CD1c-positive myeloid dendritic cell (primary cell): ENCODE results near the gene GLRA1.

Experiments used
- DNase-seq: peaks from one replicate; pipeline ENCODE4 v3.0.0-alpha.2; 2016; ENCODE audit errors: extremely low spot score

GLRA1 gene

DNA sequence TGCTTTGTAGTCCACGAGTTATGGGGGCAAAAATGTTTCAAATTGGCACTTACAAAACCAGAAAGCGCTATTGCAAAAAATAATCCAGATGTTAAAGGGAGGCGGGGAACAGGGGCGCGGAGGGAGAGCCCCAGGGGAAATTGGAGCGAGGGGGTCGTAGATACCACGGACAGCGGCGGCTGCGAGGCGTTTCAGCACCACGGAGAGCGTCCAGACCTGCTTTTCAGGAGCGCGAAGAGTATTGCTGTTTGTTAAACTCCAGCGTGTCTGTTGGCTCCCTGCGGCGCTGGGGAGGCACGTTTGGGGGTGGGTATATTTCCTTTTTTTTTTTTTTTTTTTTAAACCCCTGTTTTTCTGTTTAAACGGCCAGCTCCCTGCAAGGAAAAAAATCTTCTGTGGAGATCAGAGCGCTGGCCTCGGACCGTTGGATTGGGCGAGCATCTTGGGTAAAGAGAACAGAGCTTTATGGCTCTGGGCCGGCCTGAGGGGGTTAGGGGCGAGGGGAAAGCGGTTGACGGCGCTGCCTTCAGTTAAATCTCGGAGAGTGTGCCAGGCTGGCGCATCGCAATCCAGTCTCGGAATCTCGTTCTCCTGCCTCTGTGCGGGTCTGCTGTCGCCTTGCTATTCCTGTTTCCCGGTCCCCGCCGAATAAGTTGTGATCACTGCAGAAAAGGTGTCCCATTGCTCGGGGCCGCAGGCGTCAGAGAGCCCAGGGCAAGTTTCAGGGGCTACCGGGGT lies at the start of gene GLRA1:
GLRA1 (minus strand) TSS at position 288 of the 738 bp plus-strand sequence. CDS start 302 bp downstream, outside the sequence.
- DNase-seq: peak; percentile 31

- no peak for DNase-seq
Measured at GRCh38 chr5:151970885-151971284, 46.2 kb upstream of the GLRA1 start.

GRCh38 chr5:151967865-151968264 lies 43.2 kb upstream of the GLRA1 start:
- no peak for DNase-seq

- DNase-seq: no peak
Measured at GRCh38 chr5:151966046-151966445, 41.4 kb upstream of the GLRA1 start.

- no peak for DNase-seq
Measured at GRCh38 chr5:151964471-151964870, 39.8 kb upstream of the GLRA1 start.

- no peak for DNase-seq
Measured at GRCh38 chr5:151961557-151961956, 36.9 kb upstream of the GLRA1 start.

DNA sequence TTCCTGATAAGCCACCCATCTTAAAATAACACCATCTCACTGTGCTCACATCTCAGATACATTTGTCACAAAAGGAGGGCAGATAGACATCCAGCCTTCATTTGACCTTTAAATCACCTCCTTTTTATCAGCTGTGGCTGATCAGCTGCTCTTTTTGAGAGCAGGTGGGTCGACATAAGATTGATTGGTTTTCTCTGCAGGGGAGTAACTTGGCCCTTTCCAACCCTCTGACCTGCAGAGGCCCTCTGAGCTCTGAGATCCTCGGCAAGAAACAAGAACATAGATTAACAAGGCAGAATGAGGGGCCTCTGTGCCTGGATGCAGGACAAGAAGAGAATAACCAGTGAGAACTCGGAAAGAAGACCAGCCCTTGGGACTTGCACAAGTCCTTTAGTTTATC lies 33.5 kb upstream of the GLRA1 start:
- DNase-seq: no peak

DNA sequence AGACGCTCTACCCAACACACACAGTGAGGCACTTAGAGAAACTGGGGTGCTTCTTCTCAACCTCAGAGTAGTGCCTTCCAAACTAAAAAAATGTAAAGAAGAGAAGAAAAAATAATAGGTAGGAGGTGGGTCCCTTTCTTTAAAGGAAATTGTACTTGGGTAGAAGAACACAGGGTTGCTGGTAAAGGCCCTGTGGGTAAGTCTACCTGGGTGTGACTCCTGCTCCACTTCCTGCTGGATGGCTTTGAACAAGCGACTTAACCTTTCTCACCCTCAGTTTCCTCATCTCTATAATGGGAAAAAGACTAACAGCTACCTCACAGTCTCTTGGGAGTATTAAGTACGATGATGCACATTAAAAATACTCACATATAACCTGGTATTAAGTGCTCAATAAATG lies 32.1 kb upstream of the GLRA1 start:
- DNase-seq: no peak

GRCh38 chr5:151954255-151954654 lies 29.6 kb upstream of the GLRA1 start:
- no peak for DNase-seq

- no peak for DNase-seq
Measured at GRCh38 chr5:151953833-151954232, 29.2 kb upstream of the GLRA1 start.

DNA sequence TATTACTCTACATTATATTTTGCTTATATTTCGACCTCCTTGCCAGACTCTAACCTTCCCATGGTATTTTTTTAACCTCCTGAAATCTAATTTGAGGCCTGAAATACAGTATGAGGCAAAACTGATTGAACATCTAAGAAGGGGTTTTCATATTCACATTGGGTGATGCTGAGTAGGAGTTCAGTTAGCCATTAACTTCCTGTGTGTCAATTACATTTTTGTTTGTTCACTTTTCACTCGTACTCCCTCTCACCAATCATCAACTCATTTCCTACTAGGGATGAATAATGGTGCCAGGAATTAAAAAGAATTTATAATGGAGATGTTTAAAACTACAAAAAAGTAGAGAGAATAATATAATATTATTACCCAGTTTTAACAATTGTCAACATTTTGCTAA lies 27.6 kb upstream of the GLRA1 start:
- DNase-seq: no peak

DNA sequence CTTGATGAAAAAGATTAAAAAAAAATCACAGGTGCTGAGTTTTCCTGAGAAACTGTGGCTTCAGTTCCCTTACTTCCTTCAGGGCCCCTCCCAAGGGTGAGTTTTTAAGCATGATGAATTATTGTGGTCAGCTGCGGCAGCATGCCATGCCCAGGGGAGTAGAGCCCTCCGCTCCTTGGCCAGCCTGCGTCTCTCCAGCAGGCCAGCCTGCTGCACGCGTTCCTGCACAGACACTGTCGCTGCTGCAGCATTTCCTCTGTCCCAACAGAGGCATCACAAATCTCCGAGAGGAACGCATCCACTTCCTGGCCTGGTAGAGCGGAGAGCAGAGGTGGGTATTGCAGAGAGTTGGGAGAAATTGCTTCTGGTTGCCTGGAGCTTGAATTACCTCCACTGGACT lies 26.1 kb upstream of the GLRA1 start:
- no peak for DNase-seq

DNA sequence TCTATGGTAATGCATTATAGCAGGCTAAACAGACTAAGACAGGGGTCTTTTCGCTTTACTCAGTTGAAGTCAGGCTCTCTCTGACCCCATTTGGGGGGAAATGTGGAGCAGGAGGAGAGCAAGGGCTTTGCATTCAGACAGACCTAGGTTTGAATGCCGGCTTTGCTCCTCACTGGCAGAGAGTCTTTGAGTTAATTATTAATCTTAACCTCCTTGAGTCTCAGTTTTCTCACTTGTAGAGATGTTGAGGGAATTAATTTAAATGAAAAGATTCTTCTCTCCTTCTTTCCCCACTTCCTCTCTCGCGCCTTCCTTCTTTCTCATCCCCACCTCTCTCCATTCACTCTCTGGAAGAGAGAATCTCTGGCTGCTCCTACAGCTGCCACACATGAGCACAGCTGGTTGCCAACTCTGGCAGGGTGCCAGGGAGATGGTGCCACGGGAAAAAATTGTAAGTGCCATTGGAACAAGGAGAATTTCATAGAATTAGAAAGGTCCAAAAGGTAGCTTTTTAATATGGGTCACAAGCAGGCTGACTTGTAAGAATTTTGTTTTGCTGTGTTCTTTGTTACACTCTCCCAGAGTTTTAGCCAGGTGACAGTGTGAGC lies 25.2 kb upstream of the GLRA1 start:
- no peak for DNase-seq

DNA sequence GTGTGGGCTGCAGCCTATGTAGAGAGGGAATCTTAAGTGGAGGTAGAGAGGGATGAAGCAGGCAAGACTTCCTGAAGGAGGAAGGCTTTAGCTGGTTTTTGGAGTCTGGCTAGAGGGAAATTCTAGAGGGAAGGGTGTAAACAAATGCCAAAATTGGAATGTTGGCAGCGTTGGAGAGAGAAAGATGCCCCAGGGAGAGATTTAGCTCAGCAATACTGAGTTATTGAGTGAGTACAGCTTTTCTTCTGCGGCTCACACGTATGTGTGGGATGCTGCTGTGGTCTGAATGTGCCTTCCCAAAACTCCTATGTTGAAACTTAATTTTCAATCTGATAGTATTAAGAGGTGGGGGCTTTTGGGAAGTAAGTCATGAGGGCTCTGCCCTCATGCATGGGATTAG lies 24.5 kb upstream of the GLRA1 start:
- no peak for DNase-seq

GRCh38 chr5:151947931-151948608 lies 23.4 kb upstream of the GLRA1 start:
- DNase-seq: no peak

- DNase-seq: no peak
Measured at GRCh38 chr5:151937851-151938250, 13.2 kb upstream of the GLRA1 start.

DNA sequence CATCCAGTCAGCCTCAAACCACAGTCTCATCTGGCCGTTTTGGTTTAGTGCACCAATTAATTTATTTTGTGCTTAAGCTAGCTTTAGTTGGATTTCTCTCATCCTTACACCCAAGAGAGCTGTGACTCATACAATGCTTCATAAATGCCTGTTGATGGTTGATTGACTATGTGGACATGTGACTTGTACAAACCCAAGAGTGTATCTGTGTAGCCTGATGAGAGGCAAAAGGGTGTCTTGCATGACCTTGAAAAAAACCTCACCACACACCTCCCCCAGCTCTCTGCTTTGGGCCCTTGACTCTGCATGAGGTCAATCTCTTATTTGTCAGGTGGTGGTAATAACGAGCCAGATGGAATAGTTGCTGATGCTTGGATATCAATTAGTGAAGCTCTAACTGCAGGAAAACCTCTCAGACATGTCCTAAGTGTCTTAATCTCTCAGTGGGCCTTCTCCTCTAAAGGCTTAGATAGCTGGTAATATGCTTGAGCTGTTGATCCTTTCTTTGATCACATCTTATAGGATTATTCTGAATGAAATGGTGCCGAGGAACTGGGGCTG lies 10.6 kb upstream of the GLRA1 start:
- no peak for DNase-seq

DNA sequence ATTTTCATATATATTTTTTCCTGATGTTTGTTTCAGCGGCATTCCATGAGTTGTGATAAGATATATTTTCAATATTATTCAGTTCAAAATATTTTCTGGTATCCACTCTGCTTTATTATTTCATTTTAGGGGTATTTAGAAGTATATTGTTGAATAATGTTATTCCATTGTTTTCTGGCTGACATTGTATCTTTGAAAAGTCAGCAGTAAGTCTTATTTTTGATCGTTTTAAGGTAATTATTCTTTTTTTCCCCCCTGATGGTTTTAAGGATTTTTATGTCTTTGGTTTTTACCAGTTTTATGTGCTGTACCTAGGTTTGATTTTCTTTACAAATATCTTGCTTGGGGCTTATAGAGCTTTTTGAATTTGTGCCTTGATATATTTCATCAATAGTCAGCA lies 6.6 kb upstream of the GLRA1 start:
- DNase-seq: no peak

GRCh38 chr5:151926188-151926587 lies 1.5 kb upstream of the GLRA1 start:
- no peak for DNase-seq

- DNase-seq: no peak
Measured at GRCh38 chr5:151925340-151925739, 689 bp upstream of the GLRA1 start.

DNA sequence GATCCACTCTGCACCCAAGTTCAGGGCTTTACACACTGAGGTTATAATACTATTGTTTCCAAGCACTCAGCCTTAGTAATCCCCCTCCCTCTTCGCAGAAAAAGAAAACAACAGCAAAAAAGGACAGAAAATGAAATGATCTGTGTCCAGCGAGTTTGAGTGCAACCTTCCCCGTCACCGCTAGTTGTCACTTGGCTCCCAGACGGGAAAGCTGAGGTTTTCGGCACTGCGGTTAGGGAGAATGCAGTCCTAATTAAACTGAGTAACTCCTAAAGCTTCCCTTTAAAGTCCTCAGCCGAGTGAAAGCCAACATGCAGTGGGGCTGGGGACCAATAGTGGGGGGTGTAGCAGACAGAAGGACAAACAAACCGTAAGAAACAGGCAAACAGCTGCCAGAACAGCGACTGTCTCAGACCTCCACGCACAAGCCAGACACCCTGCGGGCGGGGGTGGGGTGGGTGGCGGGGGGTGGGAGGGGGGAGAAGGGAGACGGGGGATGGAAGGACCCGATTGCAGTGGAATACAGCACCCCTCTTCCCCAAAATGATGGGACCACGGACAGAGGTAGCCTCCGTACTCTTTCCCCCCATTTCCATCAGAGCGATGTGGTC lies 680 bp downstream of the GLRA1 start:
- no peak for DNase-seq

- no peak for DNase-seq
Measured at GRCh38 chr5:151921916-151922315, 2.7 kb downstream of the GLRA1 start.
